C4-2B (cell line): ENCODE measurements around the gene PARVB.

ENCODE experiments used
- CTCF ChIP-seq: fragments of 450-650 bp; conservative IDR thresholded peaks from 2 replicates; pipeline ENCODE4 v1.5.1; 2017; ENCODE audit warnings: mild to moderate bottlenecking
- ZFX ChIP-seq: fragments of 450-650 bp; IDR thresholded peaks from 2 replicates; pipeline ENCODE4 v1.6.1; 2017

- TF ChIP-seq ZFX (no peak), CTCF (no peak)
Measured at GRCh38 chr22:44203203-44203602, 179.1 kb downstream of the PARVB start.
